ENCODE measurements around the gene RAB11FIP2.
"Not testable (repeated sequence)": the region's sequence is repeated elsewhere in the genome, so short reads cannot be mapped to it uniquely, and the experiment has no call there.

The RAB11FIP2 gene, protein sequence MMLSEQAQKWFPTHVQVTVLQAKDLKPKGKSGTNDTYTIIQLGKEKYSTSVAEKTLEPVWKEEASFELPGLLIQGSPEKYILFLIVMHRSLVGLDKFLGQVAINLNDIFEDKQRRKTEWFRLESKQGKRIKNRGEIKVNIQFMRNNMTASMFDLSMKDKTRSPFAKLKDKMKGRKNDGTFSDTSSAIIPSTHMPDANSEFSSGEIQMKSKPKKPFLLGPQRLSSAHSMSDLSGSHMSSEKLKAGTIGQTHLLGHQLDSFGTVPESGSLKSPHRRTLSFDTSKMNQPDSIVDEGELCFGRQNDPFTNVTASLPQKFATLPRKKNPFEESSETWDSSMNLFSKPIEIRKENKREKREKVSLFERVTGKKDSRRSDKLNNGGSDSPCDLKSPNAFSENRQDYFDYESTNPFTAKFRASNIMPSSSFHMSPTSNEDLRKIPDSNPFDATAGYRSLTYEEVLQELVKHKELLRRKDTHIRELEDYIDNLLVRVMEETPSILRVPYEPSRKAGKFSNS

DNA sequence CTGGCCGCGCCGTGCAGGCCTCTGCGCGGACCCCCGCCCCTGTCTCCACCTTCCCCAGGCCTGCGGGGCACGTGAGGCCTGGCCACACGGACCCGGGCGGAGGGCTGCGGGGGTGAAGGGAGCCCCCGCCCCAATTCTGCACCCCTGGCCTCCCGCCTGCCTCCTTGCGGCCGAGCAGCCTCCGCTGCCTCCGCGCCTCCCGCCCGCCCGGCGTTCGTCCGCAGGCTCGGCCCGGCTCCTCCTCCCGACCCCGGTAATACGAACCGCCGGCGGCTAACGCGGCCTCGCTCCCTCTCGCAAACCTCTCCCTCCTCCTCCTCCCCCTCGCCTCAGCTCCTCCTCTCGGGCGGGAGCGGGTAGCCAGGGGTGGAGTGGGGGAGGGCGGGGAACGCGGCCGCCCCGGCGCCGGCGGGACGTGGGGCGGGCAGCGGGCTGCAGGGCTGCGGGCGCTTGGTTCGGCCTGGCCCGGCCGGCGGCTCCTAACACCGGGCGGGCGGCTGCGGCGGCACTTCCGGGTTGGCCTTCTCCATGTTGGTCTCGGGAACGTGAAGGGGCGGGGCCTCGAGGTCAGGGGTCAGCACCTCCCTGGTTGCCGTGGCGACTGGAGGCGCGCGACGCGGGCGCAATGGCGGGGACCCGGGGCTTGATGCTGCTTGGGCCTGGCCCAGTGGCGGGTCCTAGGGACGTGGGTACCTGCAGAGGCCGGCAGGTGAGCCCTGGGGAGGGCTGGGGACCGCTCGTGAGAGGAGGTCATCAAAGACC, at the start of gene RAB11FIP2:
Gene RAB11FIP2, minus strand, starts transcription at position 547 of the 762 bp plus-strand sequence. CDS start 778 bp downstream, outside the sequence.
- in situ Hi-C loops (cut with MboI; ENCODE audit: low sequenced_read_pairs) = no loop called here

DNA sequence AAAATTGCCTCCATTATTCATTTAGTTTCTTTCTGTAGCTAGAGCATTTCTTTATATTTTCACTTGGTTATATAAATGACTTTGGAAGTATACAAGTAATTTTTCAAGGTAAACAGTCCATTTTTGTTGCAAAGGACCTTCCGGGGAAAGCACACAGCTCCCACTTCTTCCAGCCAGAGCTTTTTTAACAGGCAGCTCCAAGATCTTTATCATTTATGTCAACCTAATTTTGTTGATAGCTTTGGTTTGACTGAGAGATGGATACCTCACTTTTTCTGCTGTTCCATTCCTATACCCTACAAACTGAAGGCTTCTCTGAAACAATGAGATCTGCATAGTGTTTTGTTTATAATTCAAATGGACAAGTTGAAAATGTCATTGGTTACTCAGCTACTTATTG, 49.3 kb upstream of the RAB11FIP2 start:
- in situ Hi-C loops (cut with MboI; ENCODE audit: low sequenced_read_pairs) = no loop called here

DNA sequence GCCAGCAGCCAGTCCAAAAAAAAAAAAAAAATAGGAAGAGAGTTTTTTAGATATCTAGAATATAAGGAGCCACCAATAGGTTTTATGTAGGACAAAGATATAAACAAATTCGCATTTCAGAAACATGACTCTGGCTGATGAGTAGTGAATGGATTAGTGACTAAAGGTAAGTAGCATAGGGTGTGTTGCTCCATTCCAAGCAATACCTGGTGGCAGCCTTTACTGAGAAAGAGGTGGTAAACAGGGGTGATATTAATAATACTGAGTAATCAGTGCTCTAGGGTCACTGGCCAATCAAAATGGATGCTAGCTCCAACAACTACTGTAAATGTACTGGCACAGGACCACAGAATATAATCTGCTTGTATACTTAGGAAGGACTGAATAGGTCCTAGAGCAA, 45.5 kb upstream of the RAB11FIP2 start:
- in situ Hi-C loops (cut with MboI; ENCODE audit: low sequenced_read_pairs) = no loop called here

DNA sequence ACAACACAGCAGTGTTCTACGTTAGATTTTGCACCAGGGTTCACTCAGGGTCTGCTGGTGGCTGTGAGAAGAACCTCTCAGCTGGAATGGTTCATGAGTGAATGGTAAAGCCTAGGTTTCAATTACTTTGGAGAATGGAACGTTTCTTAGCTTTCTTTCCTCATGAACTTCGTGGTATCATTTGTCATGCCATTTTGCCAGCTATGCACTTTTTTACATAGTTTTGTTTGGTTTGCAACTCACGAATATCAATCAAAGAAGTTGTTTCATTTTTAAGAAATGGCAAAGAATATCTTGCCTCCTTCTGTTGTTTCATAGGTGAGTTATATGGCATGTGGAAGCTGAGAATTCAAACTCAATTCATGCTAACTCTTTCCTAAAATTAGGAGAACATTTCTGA, 34.1 kb upstream of the RAB11FIP2 start:
- in situ Hi-C loops (cut with MboI; ENCODE audit: low sequenced_read_pairs) = no loop called here

DNA sequence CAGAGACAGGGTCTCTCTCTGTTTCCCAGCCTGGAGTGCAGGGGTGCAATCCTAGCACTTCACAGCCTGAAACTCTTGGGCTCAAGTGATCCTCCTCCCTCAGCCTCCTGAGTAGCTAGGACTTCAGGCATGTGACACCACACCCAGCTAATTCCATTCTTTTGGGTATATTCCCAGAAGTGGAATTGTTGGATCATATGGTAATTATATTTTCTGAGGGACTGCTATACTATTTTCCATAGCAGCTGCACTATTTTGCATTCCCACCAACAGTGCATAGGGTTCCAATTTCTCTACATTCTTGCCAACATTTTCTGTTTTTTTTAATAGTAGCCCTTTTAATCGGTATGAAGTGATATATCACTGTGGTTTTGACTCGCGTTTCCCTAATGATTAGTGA, 30.0 kb upstream of the RAB11FIP2 start:
- in situ Hi-C loops (cut with MboI; ENCODE audit: low sequenced_read_pairs) = no loop called here

DNA sequence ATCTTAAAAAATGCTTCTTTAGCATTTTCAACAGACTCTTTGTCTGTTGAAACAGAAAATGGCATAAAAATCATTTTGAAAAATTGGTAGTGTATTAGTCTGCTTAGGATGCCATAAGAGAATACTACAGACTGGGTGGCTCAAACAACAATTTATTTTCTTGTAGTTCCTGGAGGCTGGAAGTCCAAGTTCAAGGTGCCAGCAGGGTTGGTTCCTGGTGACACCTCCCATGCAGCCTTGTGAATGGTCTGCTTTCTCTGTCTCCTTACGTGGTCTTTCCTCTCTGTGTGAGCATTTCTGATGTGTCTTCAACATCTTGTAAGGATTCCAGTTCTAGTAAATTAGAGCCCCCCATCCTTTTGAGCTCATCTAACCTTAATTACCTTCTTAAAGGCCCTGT, 26.1 kb upstream of the RAB11FIP2 start:
- in situ Hi-C loops (cut with MboI; ENCODE audit: low sequenced_read_pairs) = no loop called here

DNA sequence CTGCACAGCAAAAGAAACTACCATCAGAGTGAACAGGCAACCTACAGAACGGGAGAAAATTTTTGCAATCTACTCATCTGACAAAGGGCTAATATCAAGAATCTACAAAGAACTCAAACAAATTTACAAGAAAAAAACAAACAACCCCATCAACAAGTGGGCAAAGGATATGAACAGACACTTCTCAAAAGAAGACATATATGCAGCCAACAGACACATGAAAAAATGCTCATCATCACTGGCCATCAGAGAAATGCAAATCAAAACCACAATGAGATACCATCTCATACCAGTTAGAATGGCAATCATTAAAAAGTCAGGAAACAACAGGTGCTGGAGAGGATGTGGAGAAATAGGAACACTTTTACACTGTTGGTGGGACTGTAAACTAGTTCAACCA, 20.6 kb upstream of the RAB11FIP2 start:
- in situ Hi-C loops (cut with MboI; ENCODE audit: low sequenced_read_pairs) = not testable (repeated sequence)

DNA sequence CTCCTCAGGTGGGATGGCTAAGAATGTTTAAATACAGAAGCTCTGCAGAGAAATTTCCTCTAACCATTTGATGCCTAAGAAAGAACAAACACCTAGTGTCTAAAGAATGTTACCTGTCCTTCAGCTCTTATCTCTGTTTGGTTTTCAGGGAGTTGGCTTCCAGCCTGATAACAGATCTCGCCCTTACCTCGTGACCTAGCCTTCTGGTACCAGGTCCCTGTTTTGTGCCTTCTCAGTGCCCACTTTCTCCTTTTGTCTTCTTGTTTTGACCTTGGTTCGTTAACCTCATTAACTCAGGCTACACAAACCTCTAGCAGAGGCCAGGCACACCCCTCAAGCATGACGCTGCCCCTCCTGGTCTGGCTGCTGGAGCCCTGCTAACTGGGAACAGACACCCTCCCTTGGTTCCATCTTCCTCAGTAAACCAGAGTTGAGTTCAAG, 16.1 kb upstream of the RAB11FIP2 start:
- in situ Hi-C loops (cut with MboI; ENCODE audit: low sequenced_read_pairs) = no loop called here

DNA sequence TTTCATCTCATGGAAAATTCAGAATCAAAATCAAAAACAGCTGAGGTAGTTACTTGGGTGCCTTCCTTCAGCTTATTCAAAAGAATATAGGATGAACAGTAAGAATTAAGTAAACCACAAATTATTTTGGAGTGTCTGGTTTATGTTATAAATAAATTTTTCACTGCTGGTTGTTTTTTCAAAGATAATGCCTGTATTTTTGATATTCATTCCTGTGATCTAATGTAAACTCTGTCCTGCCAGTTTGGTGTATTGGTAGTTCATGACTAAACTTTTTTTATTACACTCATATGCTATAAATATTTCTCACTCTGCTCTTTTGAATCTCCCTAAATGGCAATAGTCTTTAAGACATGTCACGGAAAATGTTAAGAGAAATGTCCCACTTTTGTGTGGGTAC, 11.6 kb upstream of the RAB11FIP2 start:
- in situ Hi-C loops (cut with MboI; ENCODE audit: low sequenced_read_pairs) = no loop called here

DNA sequence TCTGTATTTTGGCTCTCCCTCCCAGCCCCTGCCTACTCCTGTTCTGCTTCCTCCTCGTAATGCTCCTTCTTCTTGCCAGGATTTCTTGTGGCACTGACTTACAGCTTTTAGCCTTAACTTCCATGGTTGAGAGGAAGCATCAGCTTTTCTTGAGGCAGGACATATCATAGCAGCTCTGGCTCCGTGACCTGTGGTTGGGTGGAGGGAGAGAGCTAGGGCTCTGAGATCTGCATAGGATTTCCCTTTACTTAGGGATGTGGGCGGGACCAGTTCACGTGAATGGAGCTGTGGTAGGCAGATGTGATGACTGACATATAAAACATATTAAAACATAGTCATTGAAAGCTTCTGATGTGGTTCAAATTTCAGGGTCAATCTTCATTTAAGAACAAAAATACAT, 10.6 kb upstream of the RAB11FIP2 start:
- in situ Hi-C loops (cut with MboI; ENCODE audit: low sequenced_read_pairs) = no loop called here

DNA sequence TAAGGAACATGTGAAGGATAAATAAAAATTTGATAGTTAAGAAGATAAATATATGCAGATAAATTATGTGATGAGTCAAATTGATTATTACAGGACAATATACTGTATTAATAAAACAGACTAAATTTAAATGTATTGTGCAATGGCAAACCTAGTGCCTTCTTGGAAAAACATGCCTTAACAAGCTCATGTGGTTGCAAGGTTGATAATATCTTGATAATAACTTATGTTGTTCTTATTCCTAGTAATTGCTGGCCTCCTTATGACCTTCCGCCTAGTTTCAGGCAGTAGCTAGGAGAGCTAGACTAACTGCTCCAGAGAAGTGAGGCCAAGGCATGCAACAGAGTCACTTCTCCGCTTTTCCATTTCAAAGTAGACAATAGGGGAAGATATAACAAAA, 7.6 kb upstream of the RAB11FIP2 start:
- in situ Hi-C loops (cut with MboI; ENCODE audit: low sequenced_read_pairs) = no loop called here

DNA sequence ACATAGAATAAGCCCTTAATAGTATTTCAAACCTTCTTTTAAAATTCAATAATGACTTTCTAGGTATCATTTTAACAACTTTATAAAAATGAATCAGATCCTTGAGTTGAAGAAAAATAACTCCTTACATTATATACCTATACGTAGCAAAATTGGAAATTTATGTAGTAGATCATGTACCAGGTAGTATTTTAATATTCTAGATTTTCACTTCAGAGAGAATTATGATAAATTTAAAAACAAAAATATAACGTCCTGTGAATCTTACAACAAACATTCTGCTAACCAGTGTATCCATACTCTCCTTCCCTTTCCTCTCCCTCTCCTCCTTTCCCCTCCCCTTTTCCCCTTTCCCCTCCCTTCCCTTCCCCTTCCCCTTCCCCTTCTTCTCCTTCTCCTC, 6.1 kb upstream of the RAB11FIP2 start:
- in situ Hi-C loops (cut with MboI; ENCODE audit: low sequenced_read_pairs) = no loop called here

DNA sequence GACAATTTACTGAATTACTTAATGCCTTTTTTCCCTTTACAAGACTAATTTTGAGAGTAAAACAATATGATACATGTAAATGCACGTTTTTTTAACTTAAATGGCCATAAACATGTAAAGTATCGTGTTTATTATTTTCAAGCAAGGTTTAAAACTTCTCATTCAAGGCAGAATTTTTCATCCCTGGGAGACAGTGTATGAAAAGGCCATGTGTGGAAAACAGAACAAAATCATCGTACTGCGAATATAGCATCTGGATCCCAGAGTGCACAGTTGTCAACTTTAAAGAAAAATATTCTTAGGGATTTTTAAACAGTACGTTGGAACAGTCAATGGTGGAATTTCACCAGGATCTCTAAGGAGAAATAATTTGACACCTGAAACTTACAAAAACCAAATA, 1.1 kb upstream of the RAB11FIP2 start:
- in situ Hi-C loops (cut with MboI; ENCODE audit: low sequenced_read_pairs) = no loop called here

DNA sequence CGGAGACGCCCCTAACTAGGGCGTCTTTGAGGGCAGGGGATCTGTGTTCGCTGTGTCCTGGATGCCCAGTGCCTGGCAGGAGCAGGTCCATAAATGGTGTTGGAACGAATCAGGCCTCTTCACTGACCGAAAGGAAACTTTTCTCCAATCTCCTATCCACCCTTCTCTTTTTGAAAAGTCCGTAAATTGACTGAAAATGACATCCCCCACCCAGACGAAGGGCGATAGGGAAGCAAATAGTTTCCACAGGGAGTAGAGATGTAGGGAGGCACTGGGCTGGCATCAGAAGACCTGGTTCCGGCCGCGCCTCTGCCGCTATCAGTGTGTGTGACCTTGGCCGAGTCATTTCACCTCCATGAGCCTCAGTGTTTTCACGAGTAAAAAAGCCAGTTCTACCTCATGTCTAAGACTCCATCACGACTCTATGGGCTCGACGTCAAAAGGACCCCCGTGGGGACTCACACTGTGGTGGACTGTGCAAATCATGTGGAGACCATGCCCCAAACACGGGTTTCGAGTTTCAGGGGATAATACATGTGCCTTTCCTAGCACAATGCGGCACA, 497 bp upstream of the RAB11FIP2 start:
- in situ Hi-C loops (cut with MboI; ENCODE audit: low sequenced_read_pairs) = no loop called here

DNA sequence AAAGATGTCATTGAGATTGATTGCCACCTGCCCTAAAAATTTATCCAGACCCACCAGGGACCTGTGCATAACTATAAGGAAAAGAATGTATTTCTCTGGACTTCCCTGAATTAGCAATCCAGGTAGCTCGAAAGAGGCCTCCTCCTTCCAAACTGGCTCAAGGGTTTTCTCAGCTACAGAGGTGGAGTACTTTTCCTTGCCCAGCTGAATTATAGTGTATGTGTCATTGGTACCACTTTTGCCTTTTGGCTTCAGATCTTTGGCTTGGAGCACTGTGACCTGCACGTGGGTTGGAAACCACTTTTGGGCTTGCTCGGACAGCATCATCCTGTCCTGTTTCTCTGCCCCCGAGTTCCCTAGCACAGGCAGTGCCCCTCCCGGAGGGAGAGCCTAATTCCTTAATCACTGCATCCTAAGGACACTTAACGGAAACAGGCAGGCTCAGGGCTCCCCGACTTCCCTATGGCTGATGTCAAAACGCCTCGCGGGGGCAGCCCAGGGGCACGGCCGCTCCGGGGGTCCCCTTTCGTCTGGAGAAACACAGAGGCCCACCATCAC, 825 bp downstream of the RAB11FIP2 start:
- in situ Hi-C loops (cut with MboI; ENCODE audit: low sequenced_read_pairs) = no loop called here

DNA sequence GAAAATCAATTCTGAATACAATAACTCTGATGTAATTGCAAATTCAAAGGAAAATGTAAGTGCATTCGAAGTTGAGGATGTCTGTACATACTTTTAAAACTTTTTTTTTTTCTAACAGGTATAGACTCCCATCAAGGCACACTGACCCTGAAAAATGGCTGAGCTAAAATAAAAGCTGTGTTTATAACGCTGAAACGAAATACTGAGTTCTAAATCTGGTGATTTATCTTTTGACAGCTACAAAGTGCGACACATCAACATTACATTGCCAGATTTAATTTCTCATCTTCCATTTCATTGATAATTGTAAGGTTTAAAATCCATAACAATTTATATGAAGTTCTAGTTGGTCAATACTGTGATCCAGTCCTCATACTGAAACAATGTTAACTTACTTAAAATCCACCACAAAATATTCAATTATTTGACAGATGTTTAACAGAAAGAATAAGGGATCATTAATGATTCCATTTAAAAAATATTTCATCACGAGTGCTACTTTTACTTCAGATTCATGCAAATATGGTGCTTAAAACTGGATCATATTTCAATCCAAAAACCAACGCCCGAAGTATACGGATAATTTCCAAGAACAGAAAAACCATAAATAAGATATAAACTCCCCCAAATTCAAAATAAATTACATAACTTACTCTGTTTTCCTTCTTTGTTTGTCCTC, 1.4 kb downstream of the RAB11FIP2 start:
- in situ Hi-C loops (cut with MboI; ENCODE audit: low sequenced_read_pairs) = no loop called here

DNA sequence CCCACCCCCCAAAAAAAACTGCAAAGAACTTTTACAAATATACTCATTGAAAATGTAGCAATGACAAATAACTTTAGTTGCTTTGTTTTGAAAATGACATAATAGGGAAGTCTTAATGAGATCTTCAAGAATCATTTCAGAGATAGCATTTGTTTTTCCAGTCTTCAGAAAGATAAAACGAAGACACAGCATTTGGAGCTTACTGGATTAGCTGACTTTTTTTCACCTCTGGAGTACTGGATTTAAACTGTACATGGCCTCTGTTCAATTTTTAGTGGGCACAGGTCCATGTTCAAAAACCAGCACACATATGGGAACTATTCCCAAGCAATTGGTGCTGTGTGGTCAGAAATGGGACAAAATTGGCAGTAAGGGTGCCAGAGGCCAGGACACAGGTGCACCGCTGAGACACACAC, 3.9 kb downstream of the RAB11FIP2 start:
- in situ Hi-C loops (cut with MboI; ENCODE audit: low sequenced_read_pairs) = no loop called here

DNA sequence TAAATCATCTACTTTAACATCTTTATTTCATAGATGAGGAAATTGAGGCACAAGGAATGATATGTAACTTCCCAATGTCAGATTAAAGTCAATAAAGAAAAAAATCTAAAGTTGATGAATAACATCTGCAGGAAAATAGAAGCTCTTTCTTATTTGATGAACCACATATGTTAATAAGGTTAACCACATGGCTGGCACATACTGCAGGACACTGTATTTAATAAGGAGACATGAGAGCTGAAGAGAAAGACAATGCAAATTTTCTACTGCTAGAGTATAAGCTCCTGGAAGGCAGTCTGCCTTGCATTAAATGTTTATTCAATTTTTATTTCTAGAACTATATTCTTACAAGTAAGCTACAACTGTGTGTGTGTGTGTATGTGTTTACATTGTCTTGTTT, 4.4 kb downstream of the RAB11FIP2 start:
- in situ Hi-C loops (cut with MboI; ENCODE audit: low sequenced_read_pairs) = no loop called here

DNA sequence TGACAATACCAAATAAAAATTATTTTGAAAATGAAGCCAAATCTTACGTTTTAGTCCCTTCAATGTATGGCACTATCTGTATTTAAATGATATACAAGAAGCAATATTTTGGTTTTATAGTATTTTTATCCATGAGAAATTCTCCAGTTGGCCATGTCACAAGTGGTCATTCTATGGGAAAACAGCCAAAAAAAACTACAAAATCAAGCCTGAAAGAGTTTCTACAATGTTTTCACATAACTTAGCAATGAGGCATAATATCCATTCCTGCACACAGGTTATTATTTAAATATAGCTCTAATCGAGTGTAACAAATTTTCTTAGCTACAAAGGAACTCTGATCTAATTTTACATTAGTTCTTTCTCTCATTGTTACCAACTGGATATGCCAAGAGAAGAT, 5.4 kb downstream of the RAB11FIP2 start:
- in situ Hi-C loops (cut with MboI; ENCODE audit: low sequenced_read_pairs) = no loop called here

DNA sequence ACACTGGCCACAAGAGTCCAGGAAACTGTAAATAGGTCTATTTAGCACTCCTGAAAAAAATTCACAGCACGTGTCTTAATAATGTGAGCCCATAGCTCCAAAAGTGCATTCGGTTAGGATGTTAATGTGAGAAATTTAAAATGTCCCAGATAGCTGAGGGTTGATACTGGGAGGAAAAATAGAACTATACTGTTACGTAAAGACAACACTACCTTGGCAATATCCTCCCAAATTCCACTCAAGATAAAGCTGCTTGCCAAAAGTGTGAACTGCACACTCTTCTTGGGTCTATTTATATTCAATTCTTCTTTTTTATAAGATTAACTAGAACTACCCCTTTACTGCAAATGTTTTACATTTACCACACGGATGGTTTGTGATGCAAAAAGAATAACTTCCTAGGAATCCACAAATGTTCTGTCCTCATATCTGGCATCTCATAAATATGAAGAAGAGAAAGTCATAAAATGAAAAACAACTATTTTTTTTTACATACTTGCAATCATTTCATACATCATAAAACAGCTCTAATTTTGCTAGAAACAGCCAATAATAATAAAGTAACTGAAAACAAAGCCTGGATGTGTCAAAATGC, 10.4 kb downstream of the RAB11FIP2 start:
- in situ Hi-C loops (cut with MboI; ENCODE audit: low sequenced_read_pairs) = no loop called here

All from HL-60/S4 treated with retinoic acid at 250 ng/mL for 4 days and 3 days (cell line).